ENCODE data around the gene C16orf96.

The C16orf96 gene

GRCh38 chr16:4601036-4601863 is 45.1 kb downstream of the C16orf96 start:
- no peak for DNase-seq (ENCODE audit: low read depth)

GRCh38 chr16:4601864-4602186 is 45.7 kb downstream of the C16orf96 start:
- DNase-seq (ENCODE audit: low read depth) = no peak

GRCh38 chr16:4602331-4602730 is 46.2 kb downstream of the C16orf96 start:
- no peak for DNase-seq (ENCODE audit: low read depth)

- DNase-seq (ENCODE audit: low read depth) = no peak
These were observed 47.6 kb downstream of the C16orf96 start for GRCh38 chr16:4603624-4604170.

- no peak for DNase-seq (ENCODE audit: low read depth)
These were observed 48.3 kb downstream of the C16orf96 start for GRCh38 chr16:4604401-4604800.

- no peak for DNase-seq (ENCODE audit: low read depth)
These were observed 50.2 kb downstream of the C16orf96 start for GRCh38 chr16:4606354-4606753.

GRCh38 chr16:4607841-4608703 is 51.9 kb downstream of the C16orf96 start:
- DNase-seq (ENCODE audit: low read depth) = no peak

- no peak for DNase-seq (ENCODE audit: low read depth)
These were observed 52.5 kb downstream of the C16orf96 start for GRCh38 chr16:4608704-4608980.

GRCh38 chr16:4609200-4610010 is 53.3 kb downstream of the C16orf96 start:
- no peak for DNase-seq (ENCODE audit: low read depth)

- DNase-seq (ENCODE audit: low read depth) = no peak
These were observed 54.2 kb downstream of the C16orf96 start for GRCh38 chr16:4610011-4611005.

- DNase-seq (ENCODE audit: low read depth) = no peak
These were observed 55.3 kb downstream of the C16orf96 start for GRCh38 chr16:4611337-4612021.

- DNase-seq (ENCODE audit: low read depth) = no peak
These were observed 56.4 kb downstream of the C16orf96 start for GRCh38 chr16:4612474-4612931.

- DNase-seq (ENCODE audit: low read depth) = no peak
These were observed 57.0 kb downstream of the C16orf96 start for GRCh38 chr16:4612977-4613635.

GRCh38 chr16:4613636-4614570 is 57.8 kb downstream of the C16orf96 start:
- DNase-seq (ENCODE audit: low read depth) = no peak

GRCh38 chr16:4614571-4615383 is 58.6 kb downstream of the C16orf96 start, which contains the start of gene UBALD1:
TSS of gene UBALD1 (minus strand) at chr16:4614888. CDS start at chr16:4614797, 91 bp downstream.
- DNase-seq (ENCODE audit: low read depth) = peak; percentile 70

- no peak for DNase-seq (ENCODE audit: low read depth)
These were observed 59.4 kb downstream of the C16orf96 start for GRCh38 chr16:4615384-4616046.
